Measurements from ENCODE around the gene TMEM141. TPM values are rescaled to one million over a fixed set of nuclear protein-coding genes. Genes with fewer than 3 reads are reported as not detected.
A peak's percentile ranks its signal among the peaks of the same experiment; 100 is the strongest.

TMEM141 gene
- total RNA-seq, 1 donor from 2014 or later = 69.8 TPM

GRCh38 chr9:136806631-136807201 is 15.6 kb downstream of the TMEM141 start:
- TF ChIP-seq CTCF (IDR thresholded peaks at IDR 0.05; ENCODE audit: insufficient read depth, low read length, poor library complexity, severe bottlenecking) = no peak
- DNase-seq (ENCODE audit: low read depth) = no peak
- Histone ChIP-seq H3K4me3 (ENCODE audit: low read depth, low read length) (peak overlapping the region; percentile 92), H3K36me3 (ENCODE audit: control insufficient read depth, insufficient read depth, low read length) (no peaks in the 10 kb centered on the region), H3K27me3 (ENCODE audit: control insufficient read depth, insufficient read depth, low read length) (peaks cover 5% of the 10 kb centered on the region)

GRCh38 chr9:136807281-136808074 is 16.3 kb downstream of the TMEM141 start, which contains the start of gene RABL6:
Gene RABL6, plus strand, starts transcription at chr9:136807948. Its CDS starts 249 bp downstream, at chr9:136808197.
- Histone ChIP-seq H3K27me3 (ENCODE audit: control insufficient read depth, insufficient read depth, low read length) (no peaks in the 10 kb centered on the region), H3K4me3 (ENCODE audit: low read depth, low read length) (peak within 1 kb of the TSS; percentile 92), H3K36me3 (ENCODE audit: control insufficient read depth, insufficient read depth, low read length) (no peaks in the 10 kb centered on the region)
- DNase-seq (ENCODE audit: low read depth) = no peak
- TF ChIP-seq CTCF (IDR thresholded peaks at IDR 0.05; ENCODE audit: insufficient read depth, low read length, poor library complexity, severe bottlenecking) = no peak

- H3K36me3 ChIP-seq (ENCODE audit: control insufficient read depth, insufficient read depth, low read length) = peaks cover 2% of the 10 kb centered on the region
- no peak for DNase-seq (ENCODE audit: low read depth)
- no peaks in the 10 kb centered on the region for H3K27me3 ChIP-seq (ENCODE audit: control insufficient read depth, insufficient read depth, low read length)
- no peak for TF ChIP-seq CTCF (IDR thresholded peaks at IDR 0.05; ENCODE audit: insufficient read depth, low read length, poor library complexity, severe bottlenecking)
- H3K4me3 ChIP-seq (ENCODE audit: low read depth, low read length) = peak overlapping the region; percentile 92
Observed at GRCh38 chr9:136808075-136808805, 17.1 kb downstream of the TMEM141 start.

GRCh38 chr9:136808806-136809158 is 17.6 kb downstream of the TMEM141 start:
- no peak for TF ChIP-seq CTCF (IDR thresholded peaks at IDR 0.05; ENCODE audit: insufficient read depth, low read length, poor library complexity, severe bottlenecking)
- no peak for DNase-seq (ENCODE audit: low read depth)
- Histone ChIP-seq H3K4me3 (ENCODE audit: low read depth, low read length) (peak overlapping the region; percentile 92), H3K27me3 (ENCODE audit: control insufficient read depth, insufficient read depth, low read length) (no peaks in the 10 kb centered on the region), H3K36me3 (ENCODE audit: control insufficient read depth, insufficient read depth, low read length) (peaks cover 2% of the 10 kb centered on the region)

- no peak for DNase-seq (ENCODE audit: low read depth)
- no peak for TF ChIP-seq CTCF (IDR thresholded peaks at IDR 0.05; ENCODE audit: insufficient read depth, low read length, poor library complexity, severe bottlenecking)
- no peaks in the 10 kb centered on the region for H3K27me3 ChIP-seq (ENCODE audit: control insufficient read depth, insufficient read depth, low read length)
- no peak overlapping the region for H3K4me3 ChIP-seq (ENCODE audit: low read depth, low read length)
- H3K36me3 ChIP-seq (ENCODE audit: control insufficient read depth, insufficient read depth, low read length) = peaks cover 2% of the 10 kb centered on the region
Observed at GRCh38 chr9:136814725-136815421, 23.7 kb downstream of the TMEM141 start.
